ENCODE results near the gene STX19. TPM values are rescaled to one million over a fixed set of nuclear protein-coding genes. Genes with fewer than 3 reads are reported as not detected.

STX19 gene
- total and polyA plus RNA-seq, 2 of the 13 experiments (the other 11 are each of a cell fraction or from before 2014, with no cell fraction given), result not detected

GRCh38 chr3:93979850-93980676, 48.3 kb downstream of the STX19 start, which contains the start of gene ARL13B (continued):
- TF ChIP-seq, protein P1, sequence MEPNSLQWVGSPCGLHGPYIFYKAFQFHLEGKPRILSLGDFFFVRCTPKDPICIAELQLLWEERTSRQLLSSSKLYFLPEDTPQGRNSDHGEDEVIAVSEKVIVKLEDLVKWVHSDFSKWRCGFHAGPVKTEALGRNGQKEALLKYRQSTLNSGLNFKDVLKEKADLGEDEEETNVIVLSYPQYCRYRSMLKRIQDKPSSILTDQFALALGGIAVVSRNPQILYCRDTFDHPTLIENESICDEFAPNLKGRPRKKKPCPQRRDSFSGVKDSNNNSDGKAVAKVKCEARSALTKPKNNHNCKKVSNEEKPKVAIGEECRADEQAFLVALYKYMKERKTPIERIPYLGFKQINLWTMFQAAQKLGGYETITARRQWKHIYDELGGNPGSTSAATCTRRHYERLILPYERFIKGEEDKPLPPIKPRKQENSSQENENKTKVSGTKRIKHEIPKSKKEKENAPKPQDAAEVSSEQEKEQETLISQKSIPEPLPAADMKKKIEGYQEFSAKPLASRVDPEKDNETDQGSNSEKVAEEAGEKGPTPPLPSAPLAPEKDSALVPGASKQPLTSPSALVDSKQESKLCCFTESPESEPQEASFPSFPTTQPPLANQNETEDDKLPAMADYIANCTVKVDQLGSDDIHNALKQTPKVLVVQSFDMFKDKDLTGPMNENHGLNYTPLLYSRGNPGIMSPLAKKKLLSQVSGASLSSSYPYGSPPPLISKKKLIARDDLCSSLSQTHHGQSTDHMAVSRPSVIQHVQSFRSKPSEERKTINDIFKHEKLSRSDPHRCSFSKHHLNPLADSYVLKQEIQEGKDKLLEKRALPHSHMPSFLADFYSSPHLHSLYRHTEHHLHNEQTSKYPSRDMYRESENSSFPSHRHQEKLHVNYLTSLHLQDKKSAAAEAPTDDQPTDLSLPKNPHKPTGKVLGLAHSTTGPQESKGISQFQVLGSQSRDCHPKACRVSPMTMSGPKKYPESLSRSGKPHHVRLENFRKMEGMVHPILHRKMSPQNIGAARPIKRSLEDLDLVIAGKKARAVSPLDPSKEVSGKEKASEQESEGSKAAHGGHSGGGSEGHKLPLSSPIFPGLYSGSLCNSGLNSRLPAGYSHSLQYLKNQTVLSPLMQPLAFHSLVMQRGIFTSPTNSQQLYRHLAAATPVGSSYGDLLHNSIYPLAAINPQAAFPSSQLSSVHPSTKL (CRISPR knock-in tag; IDR thresholded peaks at IDR 0.05), result 0 out of 2 replicates have a peak, but pooled peaks have one; percentile 37
- TF ChIP-seq ERF (CRISPR knock-in tag; IDR thresholded peaks at IDR 0.05) (no peak), ZNF10 (CRISPR knock-in tag; IDR thresholded peaks at IDR 0.05; ENCODE audit: borderline replicate concordance, low read depth) (no peak), DRAP1 (CRISPR knock-in tag; IDR thresholded peaks at IDR 0.05) (peak; percentile 71), ZNF773 (CRISPR knock-in tag; IDR thresholded peaks at IDR 0.05; ENCODE audit: borderline replicate concordance) (no peak), ZNF354B (CRISPR knock-in tag; IDR thresholded peaks at IDR 0.05) (no peak), YEATS4 (CRISPR knock-in tag; IDR thresholded peaks at IDR 0.05; ENCODE audit: borderline replicate concordance) (peak; percentile 60; the same call in 1 of the 2 replicates), MYC (CRISPR knock-in tag; IDR thresholded peaks at IDR 0.05; ENCODE audit: borderline replicate concordance) (peak; percentile 48; the same call in 1 of the 2 replicates), ZFP82 (CRISPR knock-in tag; IDR thresholded peaks at IDR 0.05; ENCODE audit: borderline replicate concordance) (no peak), RERE (CRISPR knock-in tag; IDR thresholded peaks at IDR 0.05; ENCODE audit: low read depth) (no peak)
- TF ChIP-seq, protein P2, sequence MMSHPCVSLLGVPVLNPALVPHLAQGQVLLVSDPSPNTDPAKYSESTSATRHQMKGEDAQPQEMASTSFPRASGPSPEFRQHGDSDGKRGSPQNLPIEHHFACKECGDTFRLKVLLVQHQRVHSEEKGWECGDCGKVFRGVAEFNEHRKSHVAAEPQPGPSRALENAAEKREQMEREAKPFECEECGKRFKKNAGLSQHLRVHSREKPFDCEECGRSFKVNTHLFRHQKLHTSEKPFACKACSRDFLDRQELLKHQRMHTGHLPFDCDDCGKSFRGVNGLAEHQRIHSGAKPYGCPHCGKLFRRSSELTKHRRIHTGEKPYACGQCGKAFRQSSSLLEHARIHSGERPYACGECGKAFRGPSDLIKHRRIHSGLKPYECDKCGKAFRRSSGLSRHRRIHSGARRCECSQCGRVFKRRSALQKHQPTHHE (CRISPR knock-in tag; IDR thresholded peaks at IDR 0.05; ENCODE audit: borderline replicate concordance), result no peak
- TF ChIP-seq, protein P3, sequence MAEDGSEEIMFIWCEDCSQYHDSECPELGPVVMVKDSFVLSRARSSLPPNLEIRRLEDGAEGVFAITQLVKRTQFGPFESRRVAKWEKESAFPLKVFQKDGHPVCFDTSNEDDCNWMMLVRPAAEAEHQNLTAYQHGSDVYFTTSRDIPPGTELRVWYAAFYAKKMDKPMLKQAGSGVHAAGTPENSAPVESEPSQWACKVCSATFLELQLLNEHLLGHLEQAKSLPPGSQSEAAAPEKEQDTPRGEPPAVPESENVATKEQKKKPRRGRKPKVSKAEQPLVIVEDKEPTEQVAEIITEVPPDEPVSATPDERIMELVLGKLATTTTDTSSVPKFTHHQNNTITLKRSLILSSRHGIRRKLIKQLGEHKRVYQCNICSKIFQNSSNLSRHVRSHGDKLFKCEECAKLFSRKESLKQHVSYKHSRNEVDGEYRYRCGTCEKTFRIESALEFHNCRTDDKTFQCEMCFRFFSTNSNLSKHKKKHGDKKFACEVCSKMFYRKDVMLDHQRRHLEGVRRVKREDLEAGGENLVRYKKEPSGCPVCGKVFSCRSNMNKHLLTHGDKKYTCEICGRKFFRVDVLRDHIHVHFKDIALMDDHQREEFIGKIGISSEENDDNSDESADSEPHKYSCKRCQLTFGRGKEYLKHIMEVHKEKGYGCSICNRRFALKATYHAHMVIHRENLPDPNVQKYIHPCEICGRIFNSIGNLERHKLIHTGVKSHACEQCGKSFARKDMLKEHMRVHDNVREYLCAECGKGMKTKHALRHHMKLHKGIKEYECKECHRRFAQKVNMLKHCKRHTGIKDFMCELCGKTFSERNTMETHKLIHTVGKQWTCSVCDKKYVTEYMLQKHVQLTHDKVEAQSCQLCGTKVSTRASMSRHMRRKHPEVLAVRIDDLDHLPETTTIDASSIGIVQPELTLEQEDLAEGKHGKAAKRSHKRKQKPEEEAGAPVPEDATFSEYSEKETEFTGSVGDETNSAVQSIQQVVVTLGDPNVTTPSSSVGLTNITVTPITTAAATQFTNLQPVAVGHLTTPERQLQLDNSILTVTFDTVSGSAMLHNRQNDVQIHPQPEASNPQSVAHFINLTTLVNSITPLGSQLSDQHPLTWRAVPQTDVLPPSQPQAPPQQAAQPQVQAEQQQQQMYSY (CRISPR knock-in tag; IDR thresholded peaks at IDR 0.05), result peak; percentile 57; the same call in 1 of the 2 replicates
